Progenitor cell of endocrine pancreas (in vitro differentiated cells): ENCODE measurements around the gene MYNN. TPM values are rescaled to one million over a fixed set of nuclear protein-coding genes. Genes with fewer than 3 reads are reported as not detected.

ENCODE experiments used
- DNase-seq: peaks from one replicate; pipeline ENCODE4 v3.0.0; 2021; ENCODE audit warnings: low spot score; ENCODE audit not compliant: unreplicated experiment
- H3K27ac Mint-ChIP-seq: 2 replicates; pipeline ENCODE4 v1.8.0; 2021; ENCODE audit warnings: mild to moderate bottlenecking, moderate library complexity, mixed read lengths
- H3K27me3 Mint-ChIP-seq: 2 replicates; pipeline ENCODE4 v1.8.0; 2021; ENCODE audit warnings: mixed read lengths
- H3K36me3 Mint-ChIP-seq: 2 replicates; pipeline ENCODE4 v1.8.0; 2022; ENCODE audit warnings: mixed read lengths; ENCODE audit not compliant: insufficient read depth
- H3K4me1 Mint-ChIP-seq: 2 replicates; pipeline ENCODE4 v1.8.0; 2021; ENCODE audit warnings: low read depth, mixed read lengths
- H3K4me3 Mint-ChIP-seq: 2 replicates; pipeline ENCODE4 v1.8.0; 2021; ENCODE audit warnings: low read depth, mild to moderate bottlenecking, moderate library complexity, mixed read lengths
- H3K9me3 Mint-ChIP-seq: 2 replicates; pipeline ENCODE4 v1.8.0; 2021; ENCODE audit warnings: low read depth, mixed read lengths
- total RNA-seq: library from RNA; stranded (reverse); gene quantifications from 2 replicates; pipeline ENCODE4 v1.2.1, GENCODE V29; 2021
- TF ChIP-seq, protein P1 (sequence below): fragments of 200-600 bp; sonication (generic); IDR thresholded peaks from one replicate; pipeline ENCODE4 v1.5.0; 2021; ENCODE audit warnings: antibody characterized with exemption, mild to moderate bottlenecking; ENCODE audit not compliant: unreplicated experiment

The MYNN gene
- total RNA-seq, 1 donor from 2014 or later = 15.8 TPM

DNA sequence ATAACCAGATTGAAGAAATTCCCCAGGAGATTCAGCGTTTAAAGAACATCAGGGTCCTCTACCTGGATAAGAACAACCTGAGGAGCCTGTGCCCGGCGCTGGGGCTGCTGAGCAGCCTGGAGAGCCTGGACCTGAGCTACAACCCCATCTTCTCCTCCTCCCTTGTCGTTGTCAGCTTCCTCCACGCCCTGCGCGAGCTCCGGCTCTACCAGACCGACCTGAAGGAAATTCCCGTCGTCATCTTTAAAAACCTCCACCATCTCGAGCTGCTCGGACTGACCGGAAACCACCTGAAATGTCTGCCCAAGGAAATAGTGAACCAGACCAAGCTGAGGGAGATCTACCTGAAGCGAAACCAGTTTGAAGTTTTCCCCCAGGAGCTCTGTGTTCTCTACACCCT is 48.9 kb downstream of the MYNN start:
- TF ChIP-seq, protein P1, sequence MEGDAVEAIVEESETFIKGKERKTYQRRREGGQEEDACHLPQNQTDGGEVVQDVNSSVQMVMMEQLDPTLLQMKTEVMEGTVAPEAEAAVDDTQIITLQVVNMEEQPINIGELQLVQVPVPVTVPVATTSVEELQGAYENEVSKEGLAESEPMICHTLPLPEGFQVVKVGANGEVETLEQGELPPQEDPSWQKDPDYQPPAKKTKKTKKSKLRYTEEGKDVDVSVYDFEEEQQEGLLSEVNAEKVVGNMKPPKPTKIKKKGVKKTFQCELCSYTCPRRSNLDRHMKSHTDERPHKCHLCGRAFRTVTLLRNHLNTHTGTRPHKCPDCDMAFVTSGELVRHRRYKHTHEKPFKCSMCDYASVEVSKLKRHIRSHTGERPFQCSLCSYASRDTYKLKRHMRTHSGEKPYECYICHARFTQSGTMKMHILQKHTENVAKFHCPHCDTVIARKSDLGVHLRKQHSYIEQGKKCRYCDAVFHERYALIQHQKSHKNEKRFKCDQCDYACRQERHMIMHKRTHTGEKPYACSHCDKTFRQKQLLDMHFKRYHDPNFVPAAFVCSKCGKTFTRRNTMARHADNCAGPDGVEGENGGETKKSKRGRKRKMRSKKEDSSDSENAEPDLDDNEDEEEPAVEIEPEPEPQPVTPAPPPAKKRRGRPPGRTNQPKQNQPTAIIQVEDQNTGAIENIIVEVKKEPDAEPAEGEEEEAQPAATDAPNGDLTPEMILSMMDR = no peak
- no peak overlapping the region for H3K27ac Mint-ChIP-seq
- DNase-seq = no peak
- no peaks in the 10 kb centered on the region for H3K9me3 Mint-ChIP-seq
- no peaks in the 10 kb centered on the region for H3K36me3 Mint-ChIP-seq
- H3K4me1 Mint-ChIP-seq = no peaks in the 10 kb centered on the region
- H3K27me3 Mint-ChIP-seq = peaks cover 11% of the 10 kb centered on the region
- no peak overlapping the region for H3K4me3 Mint-ChIP-seq

DNA sequence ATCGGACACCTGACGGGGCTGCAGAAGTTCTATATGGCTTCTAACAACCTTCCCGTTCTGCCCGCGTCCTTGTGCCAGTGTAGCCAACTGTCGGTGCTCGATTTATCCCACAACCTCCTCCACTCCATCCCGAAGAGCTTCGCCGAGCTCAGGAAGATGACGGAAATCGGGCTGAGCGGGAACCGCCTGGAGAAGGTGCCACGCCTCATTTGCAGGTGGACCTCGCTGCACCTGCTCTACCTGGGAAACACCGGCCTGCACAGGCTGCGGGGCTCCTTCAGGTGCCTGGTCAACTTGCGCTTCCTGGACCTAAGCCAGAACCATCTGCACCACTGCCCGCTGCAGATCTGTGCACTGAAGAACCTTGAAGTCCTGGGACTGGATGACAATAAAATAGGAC is 49.3 kb downstream of the MYNN start:
- Mint-ChIP-seq H3K36me3 (no peaks in the 10 kb centered on the region), H3K27me3 (peaks cover 10% of the 10 kb centered on the region), H3K4me1 (no peaks in the 10 kb centered on the region), H3K9me3 (no peaks in the 10 kb centered on the region), H3K27ac (no peak overlapping the region), H3K4me3 (no peak overlapping the region)
- DNase-seq = no peak
- TF ChIP-seq, protein P1 = no peak

DNA sequence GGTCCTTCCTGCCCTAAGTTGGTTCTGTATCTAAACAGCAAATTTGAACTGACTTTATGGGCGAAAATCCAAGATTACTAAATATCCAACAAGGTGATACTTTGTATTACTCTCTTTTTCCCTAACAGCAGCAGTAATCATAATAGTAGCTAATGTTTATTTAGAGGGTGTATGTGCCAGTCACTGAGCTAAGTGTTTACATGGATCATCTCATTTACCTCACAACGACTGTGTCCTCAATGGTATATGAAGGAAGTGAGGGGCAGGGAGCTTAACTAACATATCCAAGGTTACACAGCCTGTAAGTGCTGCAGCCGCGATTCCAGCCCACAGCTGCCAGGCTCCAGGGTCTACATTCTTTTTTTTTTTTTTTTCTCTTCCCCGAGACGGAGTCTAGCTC is 49.8 kb downstream of the MYNN start:
- no peak overlapping the region for H3K27ac Mint-ChIP-seq
- H3K27me3 Mint-ChIP-seq = peaks cover 7% of the 10 kb centered on the region
- DNase-seq = no peak
- no peak overlapping the region for H3K4me3 Mint-ChIP-seq
- H3K36me3 Mint-ChIP-seq = no peaks in the 10 kb centered on the region
- H3K9me3 Mint-ChIP-seq = no peaks in the 10 kb centered on the region
- no peaks in the 10 kb centered on the region for H3K4me1 Mint-ChIP-seq
- TF ChIP-seq, protein P1 = no peak

DNA sequence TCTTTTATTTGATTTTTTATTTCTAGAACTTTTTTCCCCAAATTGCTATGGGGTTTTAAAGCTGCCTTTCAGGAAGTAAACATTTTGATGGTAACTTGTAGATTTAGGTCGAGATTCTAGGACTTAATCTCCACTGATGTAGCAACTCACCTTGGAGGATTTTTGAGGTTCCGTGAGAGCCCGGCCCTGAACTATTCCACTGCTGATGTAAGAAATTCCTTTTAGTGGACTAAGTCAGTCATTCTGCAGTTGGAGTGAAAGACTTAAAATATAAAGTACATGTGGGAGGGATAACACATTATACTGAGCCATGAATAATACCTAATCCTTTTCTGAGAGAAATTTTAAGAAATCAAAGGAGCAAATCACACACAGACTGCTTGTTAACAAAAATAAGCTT is 52.1 kb downstream of the MYNN start:
- Mint-ChIP-seq H3K9me3 (no peaks in the 10 kb centered on the region), H3K27me3 (peaks cover 3% of the 10 kb centered on the region), H3K36me3 (no peaks in the 10 kb centered on the region), H3K27ac (no peak overlapping the region), H3K4me1 (no peaks in the 10 kb centered on the region), H3K4me3 (no peak overlapping the region)
- no peak for DNase-seq
- TF ChIP-seq, protein P1 = no peak

DNA sequence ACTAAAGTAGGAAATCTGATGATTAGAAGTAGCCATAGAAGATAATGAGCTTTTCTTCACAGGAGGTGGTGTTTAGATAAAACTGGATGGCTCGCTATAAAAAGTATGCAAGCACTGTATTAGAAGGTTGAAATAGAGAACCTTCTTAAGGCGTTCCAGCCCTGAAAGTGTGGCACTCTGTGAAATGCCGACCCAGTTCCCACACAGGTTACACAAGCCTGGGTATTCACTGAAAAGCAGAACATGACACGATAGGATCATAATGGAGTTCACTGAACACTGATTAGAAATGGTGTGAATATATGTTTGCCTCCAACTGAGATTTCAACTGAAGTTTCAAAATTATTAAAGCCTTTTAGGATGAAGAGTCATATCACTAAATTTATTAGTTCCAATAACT is 54.5 kb downstream of the MYNN start:
- H3K9me3 Mint-ChIP-seq = no peaks in the 10 kb centered on the region
- DNase-seq = no peak
- no peak overlapping the region for H3K27ac Mint-ChIP-seq
- H3K4me3 Mint-ChIP-seq = no peak overlapping the region
- H3K36me3 Mint-ChIP-seq = no peaks in the 10 kb centered on the region
- TF ChIP-seq, protein P1 = no peak
- no peaks in the 10 kb centered on the region for H3K4me1 Mint-ChIP-seq
- no peaks in the 10 kb centered on the region for H3K27me3 Mint-ChIP-seq
